HG02884 (cell line): ENCODE results near the gene NDUFS5.
"Not testable (repeated sequence)": the region's sequence is repeated elsewhere in the genome, so short reads cannot be mapped to it uniquely, and the experiment has no call there.

Source experiments
- ATAC-seq: cut with Tn5 transposase; IDR thresholded peaks from one replicate; pipeline ENCODE4 v1.9.1; 2021; ENCODE audit warnings: mild to moderate bottlenecking, moderate library complexity; ENCODE audit not compliant: unreplicated experiment

Gene NDUFS5

GRCh38 chr1:39026051-39026865 lies at the start of gene NDUFS5:
Gene NDUFS5 (plus strand): TSS chr1:39026350. CDS start chr1:39028725, 2,375 bp downstream.
- peak; percentile 68 for ATAC-seq

- ATAC-seq: not testable (repeated sequence)
These were observed 48.5 kb upstream of the NDUFS5 start for GRCh38 chr1:38977399-38978244.

GRCh38 chr1:38978245-38978542 lies 48.0 kb upstream of the NDUFS5 start:
- ATAC-seq: not testable (repeated sequence)

GRCh38 chr1:38979380-38979779 lies 46.8 kb upstream of the NDUFS5 start:
- ATAC-seq: not testable (repeated sequence)

GRCh38 chr1:38989979-38990378 lies 36.2 kb upstream of the NDUFS5 start:
- ATAC-seq: no peak

GRCh38 chr1:38990386-38990737 lies 35.8 kb upstream of the NDUFS5 start:
- ATAC-seq: no peak

GRCh38 chr1:38990738-38991637 lies 35.2 kb upstream of the NDUFS5 start, which contains the start of gene AKIRIN1:
Gene AKIRIN1 (plus strand): TSS chr1:38991276. CDS start chr1:38991381, 105 bp downstream.
- ATAC-seq: peak; percentile 92

- ATAC-seq: no peak
These were observed 34.3 kb upstream of the NDUFS5 start for GRCh38 chr1:38991638-38992411.

- no peak for ATAC-seq
These were observed 33.6 kb upstream of the NDUFS5 start for GRCh38 chr1:38992412-38993111.

GRCh38 chr1:38994196-38994595 lies 32.0 kb upstream of the NDUFS5 start:
- no peak for ATAC-seq

- ATAC-seq: no peak
These were observed 28.9 kb upstream of the NDUFS5 start for GRCh38 chr1:38997034-38997900.

GRCh38 chr1:38997901-38998190 lies 28.3 kb upstream of the NDUFS5 start:
- no peak for ATAC-seq

- no peak for ATAC-seq
These were observed 24.4 kb upstream of the NDUFS5 start for GRCh38 chr1:39001516-39002421.

GRCh38 chr1:39003281-39003680 lies 22.9 kb upstream of the NDUFS5 start:
- ATAC-seq: no peak

- no peak for ATAC-seq
These were observed 22.4 kb upstream of the NDUFS5 start for GRCh38 chr1:39003794-39004193.

- no peak for ATAC-seq
These were observed 19.9 kb upstream of the NDUFS5 start for GRCh38 chr1:39006287-39006686.

- ATAC-seq: no peak
These were observed 19.2 kb upstream of the NDUFS5 start for GRCh38 chr1:39006726-39007645.
